ENCODE results near the gene SLC39A11.

Gene SLC39A11

GRCh38 chr17:72619976-72620650 is 472.4 kb downstream of the SLC39A11 start:
- no peak for DNase-seq (ENCODE audit: low read depth in 2 of 2)

DNA sequence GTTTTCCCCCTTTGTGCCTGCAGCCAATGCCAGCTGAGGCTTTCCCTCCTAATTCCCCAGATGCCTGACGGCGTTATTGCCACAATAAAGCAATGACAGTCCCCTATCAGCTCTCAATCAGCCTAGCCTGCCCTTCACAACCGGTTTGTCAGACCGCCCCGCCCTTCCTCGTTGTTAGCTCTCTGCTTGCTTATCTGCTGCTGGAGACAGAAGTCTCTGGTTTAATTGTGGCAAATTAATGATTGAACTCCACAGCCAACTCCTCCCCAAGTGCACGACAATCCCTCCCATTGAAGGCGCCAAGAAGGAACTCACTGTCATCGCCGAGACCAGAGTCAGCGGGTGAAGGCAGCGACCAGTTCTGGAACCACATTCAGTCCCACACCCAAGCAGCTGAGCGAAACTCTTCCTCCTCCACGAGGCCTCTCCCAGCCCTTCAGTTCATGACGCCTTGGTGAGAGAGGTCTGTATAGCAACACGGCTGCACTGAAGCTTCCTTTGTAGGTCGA is 474.4 kb downstream of the SLC39A11 start:
- peak in 1 of 2 donors; percentile 2 for DNase-seq (ENCODE audit: low read depth in 2 of 2)

- no peak for DNase-seq (ENCODE audit: low read depth in 2 of 2)
Observed at GRCh38 chr17:72617557-72617956, 474.9 kb downstream of the SLC39A11 start.

DNA sequence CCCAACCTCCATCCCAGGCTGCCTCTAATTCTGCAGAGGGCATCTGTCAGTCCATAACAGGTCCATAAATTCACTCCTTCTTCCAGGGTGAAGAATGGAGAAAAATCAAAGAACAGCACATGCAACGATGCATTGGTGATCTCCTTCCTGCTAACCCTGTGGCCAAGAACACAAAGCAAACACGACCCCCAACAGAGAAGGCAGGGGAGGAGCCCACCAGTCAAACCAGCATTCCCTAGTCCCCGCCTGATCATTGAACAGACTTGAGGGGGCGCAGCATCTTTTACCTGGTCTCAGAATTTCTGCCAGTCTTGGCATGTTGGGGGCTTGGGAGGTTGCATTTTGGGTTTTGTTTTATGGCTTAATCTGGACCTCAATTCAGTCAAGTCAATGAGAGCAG is 476.0 kb downstream of the SLC39A11 start:
- DNase-seq (ENCODE audit: low read depth in 2 of 2): no peak

DNA sequence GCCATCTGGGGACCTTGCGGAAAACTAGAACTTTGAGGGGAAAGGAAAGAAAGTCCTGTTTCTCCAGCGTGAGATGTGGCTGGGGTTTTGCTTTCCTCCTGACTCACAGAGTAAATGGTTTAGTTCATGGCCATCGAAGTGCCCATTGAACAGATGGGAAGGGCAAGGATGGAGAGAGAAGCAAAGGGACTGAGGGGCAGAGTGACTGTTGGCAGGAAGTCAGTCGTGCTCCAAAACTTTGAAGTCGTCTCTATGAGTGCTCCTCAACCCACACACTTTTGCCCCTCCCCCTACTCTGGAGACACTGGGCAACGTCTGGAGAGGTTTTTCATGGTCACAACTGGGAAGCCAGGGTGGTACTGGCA is 476.9 kb downstream of the SLC39A11 start:
- no peak for DNase-seq (ENCODE audit: low read depth in 2 of 2)

DNA sequence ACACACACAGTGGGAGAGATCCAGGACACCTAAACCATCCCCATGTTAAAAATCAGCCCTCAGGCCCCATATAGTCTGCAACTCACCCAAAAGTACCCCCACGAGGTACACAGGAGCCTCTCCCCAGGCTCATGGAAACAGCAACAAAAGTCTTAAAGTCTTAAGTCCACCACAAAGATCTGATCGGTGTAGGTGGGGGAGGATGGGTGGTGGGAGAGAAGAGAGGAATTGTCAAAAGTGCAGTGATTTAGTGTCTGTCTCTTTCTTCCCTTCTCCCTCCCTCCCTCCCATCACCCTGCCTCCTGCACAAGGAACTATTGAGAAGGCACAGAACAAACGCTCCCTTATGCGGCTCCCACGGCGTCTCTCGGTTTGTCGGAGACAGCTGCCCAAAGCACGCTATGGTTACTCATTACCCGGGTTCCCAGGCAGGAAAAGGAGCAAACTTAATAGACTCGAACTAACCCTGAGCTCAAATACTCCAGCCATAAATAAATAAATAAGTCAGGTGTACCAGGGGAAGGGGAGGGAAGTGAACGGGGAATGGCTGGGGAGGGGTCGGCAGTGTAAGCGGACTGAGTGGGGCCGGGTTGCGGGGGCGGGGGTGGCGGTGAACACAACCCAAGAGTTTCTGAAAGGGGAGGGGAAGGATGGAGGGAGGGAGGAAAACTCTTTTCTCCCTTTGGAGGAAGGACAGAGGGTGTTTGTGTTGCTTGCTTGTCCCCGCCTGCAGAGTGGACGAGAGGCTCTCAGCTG is 477.4 kb downstream of the SLC39A11 start:
- no peak for DNase-seq (ENCODE audit: low read depth in 2 of 2)

DNA sequence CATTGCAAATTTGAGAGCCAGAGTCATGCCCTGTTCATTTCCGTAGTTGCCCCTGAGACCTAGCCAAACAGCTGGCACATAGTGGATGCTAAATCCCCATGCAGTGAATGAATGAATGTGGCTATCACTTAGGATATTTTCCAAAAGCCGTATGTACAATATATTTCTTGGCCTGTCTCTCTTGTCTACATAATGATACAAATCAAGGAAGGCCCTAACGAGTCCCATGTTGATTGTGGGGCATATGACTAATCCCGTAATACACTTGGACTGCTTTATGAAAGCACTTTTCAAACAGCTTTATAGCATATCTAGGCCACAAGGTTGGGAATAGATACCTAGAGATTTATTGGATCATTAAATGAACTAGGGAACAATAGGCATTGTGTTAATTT is 478.0 kb downstream of the SLC39A11 start:
- DNase-seq (ENCODE audit: low read depth in 2 of 2): no peak

- no peak for DNase-seq (ENCODE audit: low read depth in 2 of 2)
Observed at GRCh38 chr17:72613806-72614292, 478.6 kb downstream of the SLC39A11 start.

DNA sequence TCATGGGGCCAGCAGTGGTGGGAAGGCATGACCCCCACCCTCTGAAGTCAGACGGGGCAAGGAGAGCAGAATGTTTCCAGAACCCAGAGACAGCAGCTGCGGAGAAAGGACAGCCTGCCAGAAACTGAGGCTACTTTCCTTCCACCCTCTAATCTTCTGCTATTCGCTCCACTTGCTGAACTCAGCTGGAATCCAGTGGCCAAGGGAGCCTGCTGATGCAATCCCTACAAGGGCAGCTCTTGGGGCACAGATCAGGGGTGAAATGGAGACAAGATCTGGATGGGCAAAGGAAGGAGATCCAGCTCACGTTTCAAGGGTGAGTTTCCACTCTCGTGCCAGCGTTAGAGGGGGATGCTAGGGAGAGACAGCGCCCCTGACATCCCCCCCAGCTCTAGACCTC is 479.1 kb downstream of the SLC39A11 start:
- no peak for DNase-seq (ENCODE audit: low read depth in 2 of 2)

DNA sequence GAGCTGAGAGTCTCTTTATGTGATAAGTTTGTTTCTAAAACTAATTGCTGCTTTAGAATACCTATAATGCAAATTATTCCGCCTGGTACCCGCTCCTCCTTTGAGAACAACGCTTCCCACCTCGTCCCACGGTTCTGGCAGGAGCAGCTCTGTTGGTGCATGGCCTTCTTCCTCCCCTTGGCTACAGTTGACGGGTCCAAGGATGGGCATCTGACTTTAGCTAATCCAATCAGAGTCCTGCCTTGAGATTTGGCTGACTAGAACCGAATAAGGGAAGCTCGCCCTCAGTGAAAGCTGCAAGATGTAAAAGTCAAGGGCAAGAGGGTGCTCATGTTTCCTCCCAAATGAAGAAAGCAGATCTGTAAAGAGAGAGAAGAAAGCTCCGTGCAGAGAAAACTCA is 481.3 kb downstream of the SLC39A11 start:
- no peak for DNase-seq (ENCODE audit: low read depth in 2 of 2)

- no peak for DNase-seq (ENCODE audit: low read depth in 2 of 2)
Observed at GRCh38 chr17:72609501-72609900, 483.0 kb downstream of the SLC39A11 start.

DNA sequence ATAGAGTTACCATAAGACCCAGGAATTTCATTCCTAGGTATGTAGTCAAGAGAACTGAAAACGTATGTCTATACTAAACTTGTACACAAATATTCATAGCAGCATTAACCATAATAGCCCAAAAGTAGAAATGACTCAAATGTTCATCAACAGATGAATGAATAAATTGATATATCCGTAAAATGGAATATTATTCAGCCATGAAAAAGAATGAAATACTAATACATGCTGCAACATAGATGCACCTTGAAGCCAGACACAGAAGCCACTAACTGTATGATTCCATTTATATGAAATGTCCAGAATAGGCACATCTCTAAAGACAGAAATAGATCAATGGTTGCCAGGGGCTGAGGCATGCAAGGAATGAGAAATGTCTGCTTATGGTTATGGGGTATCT is 484.1 kb downstream of the SLC39A11 start:
- DNase-seq (ENCODE audit: low read depth in 2 of 2): no peak

GRCh38 chr17:72606656-72607055 is 485.8 kb downstream of the SLC39A11 start:
- DNase-seq (ENCODE audit: low read depth in 2 of 2): no peak

DNA sequence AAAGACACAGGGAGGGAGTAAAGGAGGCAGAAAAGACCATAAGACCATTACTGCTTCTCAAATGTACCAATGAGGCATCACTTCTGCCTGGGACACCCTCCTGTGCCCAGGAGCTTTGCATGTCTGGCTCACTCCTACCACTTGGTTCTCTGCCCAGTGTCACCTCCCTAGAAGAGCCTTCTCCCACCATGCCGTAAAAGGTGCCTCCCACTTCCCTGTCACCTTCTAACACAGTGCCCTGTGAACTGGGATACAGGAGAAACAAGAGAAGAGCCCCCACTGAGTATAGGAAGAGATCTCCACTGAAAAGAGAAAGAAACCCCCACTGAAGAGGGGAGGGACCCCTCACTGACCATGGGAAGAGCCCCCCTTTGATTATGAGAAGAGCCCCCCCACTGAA is 486.9 kb downstream of the SLC39A11 start:
- DNase-seq (ENCODE audit: low read depth in 2 of 2): no peak

DNA sequence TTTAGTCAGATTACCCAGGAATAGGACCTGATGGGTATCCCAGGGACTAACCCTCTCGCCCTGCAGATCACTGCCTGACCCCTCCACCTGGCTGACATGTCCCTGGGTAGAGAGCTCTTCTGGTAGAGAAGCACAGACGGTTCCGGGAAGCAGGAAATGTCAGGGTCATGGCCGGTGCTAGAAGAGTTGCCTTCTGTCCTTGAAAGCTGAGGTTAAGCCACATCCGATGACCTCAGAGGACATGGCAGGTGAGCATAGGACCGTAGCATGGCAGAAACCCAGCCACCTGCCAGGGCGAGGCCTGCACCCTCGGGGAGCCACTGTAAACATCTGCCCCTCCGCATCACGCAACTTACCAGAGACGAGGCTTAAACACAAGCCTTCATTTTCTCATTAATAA is 488.0 kb downstream of the SLC39A11 start:
- DNase-seq (ENCODE audit: low read depth in 2 of 2): no peak

- no peak for DNase-seq (ENCODE audit: low read depth in 2 of 2)
Observed at GRCh38 chr17:72603420-72604242, 488.9 kb downstream of the SLC39A11 start.

DNA sequence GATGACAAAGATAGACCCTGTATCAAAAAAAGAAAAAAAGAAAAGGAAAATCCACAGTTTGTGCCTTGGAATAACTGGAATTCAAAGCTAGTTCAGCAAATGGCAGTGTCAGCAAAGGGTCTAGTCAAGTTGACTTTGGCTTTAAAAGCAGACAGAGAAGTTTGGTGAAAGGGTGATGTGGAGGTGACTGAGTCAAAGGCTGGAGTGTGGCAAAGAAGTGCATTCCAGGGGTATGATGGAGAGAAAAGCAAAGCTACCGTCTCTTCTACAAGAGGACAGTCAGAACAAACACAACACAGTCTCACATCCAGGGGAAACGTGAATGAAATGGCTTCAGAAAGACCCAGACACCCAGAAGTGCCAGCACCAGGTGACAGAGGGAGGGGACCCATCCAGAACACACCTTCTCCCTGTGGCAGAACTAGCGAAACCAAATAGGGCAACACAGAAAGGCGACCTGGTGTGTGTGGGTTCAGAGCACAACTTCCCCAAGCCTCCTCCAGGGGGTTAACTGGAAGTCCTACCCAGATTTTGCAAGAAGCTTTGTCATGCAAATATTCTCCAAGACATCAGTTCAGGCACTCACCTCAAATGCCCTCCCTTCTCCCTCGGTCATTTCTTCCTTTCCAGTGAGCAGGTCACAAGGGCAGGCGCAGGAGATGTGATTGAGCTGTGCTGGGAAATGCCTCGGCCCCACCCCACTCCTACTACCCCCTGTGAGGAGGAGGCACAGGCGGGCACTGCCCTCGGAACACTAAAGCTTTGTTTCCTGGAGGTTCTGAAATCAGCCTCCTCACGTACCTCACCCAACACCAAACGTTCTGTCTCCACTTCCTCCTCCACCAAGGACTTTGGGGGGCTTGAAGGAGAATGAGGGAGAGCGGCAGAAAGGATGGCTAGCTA is 489.7 kb downstream of the SLC39A11 start:
- no peak for DNase-seq (ENCODE audit: low read depth in 2 of 2)

- no peak for DNase-seq (ENCODE audit: low read depth in 2 of 2)
Observed at GRCh38 chr17:72600934-72601333, 491.6 kb downstream of the SLC39A11 start.

DNA sequence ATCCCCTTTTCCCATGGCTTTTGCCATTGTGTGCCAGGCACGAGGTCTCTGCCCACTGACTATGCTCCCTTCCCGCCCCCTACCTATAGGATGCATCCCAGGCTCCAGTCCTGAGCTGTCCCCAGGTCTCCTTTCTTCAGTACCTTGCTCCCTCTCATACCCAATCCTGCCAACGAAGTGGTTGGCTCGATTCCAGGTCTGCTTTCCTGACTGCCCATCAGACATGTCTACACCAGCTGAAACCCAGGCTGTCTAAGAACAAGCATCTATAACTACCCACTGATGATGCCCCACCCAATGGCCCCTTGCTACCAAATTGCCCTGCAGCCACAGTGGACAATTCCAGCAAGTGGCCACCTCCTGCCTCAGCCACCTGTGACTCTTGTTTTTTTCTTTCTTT is 492.6 kb downstream of the SLC39A11 start:
- no peak for DNase-seq (ENCODE audit: low read depth in 2 of 2)

GRCh38 chr17:72598695-72599094 is 493.8 kb downstream of the SLC39A11 start:
- DNase-seq (ENCODE audit: low read depth in 2 of 2): no peak

DNA sequence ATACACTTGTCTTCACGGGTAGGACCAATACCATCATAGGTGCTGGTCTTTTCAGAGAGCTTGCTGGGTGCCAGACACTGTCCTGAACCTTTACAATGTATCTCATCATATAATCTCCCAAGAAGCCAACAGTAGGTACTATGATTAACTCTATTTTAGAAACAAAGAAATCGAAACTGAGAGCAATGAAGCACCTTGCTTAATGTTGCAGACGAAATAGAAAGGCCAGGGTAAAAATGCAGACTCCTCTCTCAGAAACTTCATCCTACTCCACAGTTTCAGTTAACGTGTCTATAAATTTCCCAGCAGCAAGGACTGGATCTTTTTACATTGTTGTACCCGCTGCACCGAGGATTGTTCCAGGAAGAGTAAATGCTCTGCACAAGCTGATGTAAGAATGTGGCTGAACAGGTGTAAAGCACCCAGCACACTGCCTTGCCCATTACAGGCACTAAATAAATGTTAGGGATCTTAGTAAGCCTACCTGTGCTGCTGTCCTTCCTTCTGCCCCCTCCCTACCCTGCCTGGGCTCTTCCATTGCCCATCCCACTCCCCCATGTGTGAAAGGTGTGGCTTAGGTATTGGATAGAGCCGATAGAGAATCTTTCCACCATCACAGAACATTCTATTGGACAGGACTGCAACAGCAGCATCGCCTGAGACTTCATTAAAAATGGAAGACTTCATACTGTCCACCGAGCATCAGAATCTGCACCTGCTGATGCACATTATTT is 495.0 kb downstream of the SLC39A11 start:
- no peak for DNase-seq (ENCODE audit: low read depth in 2 of 2)

Measured in stimulated activated CD8-positive, alpha-beta memory T cell treated with anti-CD3 and anti-CD28 coated beads, Interleukin-2, amount 100 ng/mL, for 48 hours (primary cell).